Measurements from ENCODE around the gene IL21R. TPM values are rescaled to one million over a fixed set of nuclear protein-coding genes. Genes with fewer than 3 reads are reported as not detected.

IL21R gene
- total RNA-seq, 1 experiment from 2014 or later, result 3.8 TPM

DNA sequence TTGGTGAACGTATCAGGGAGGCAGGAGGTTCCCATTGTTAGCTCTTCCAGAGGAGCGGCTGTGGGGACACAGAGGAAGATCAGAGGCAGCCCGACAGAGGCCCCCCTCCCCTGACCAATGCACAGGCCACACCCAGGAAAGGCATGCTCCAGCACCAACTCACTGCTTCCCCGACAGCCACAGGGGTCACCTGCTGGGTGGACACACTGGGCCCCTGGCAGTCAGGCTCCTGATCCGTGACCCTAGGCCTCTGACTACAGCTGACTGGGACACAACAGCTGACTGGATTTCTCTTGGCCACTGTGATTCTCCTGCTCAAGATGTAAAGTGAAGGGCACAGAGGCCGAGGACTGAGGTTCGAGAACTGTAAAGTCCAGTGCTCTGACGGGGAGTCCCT, 63.5 kb downstream of the IL21R start:
- intact Hi-C loops (cut with micrococcal nuclease; ENCODE audit: unreplicated experiment), result no loop called here
- Histone ChIP-seq H3K9me3 (ENCODE audit: insufficient read depth, low read depth) (no peaks in the 10 kb centered on the region), H3K4me2 (no peak overlapping the region), H3K9me2 (ENCODE audit: insufficient read depth) (no peaks in the 10 kb centered on the region), H3K79me2 (ENCODE audit: low read depth) (no peaks in the 10 kb centered on the region), H3K27ac (no peak overlapping the region), H3F3A (ENCODE audit: insufficient read depth, low read depth) (no peaks in the 10 kb centered on the region), H3K4me3 (no peak overlapping the region), H3K27me3 (ENCODE audit: insufficient read depth, low read depth) (no peaks in the 10 kb centered on the region), H4K20me1 (ENCODE audit: insufficient read depth) (peaks cover 5% of the 10 kb centered on the region), H2AFZ (no peak overlapping the region), H3K4me1 (replicated peaks; ENCODE audit: insufficient read depth) (no peaks in the 10 kb centered on the region), H3K36me3 (ENCODE audit: low read depth) (peaks cover 4% of the 10 kb centered on the region; the same call in 1 of the 2 replicates)
- no peak for DNase-seq
- POLR2A ChIA-PET (ENCODE audit: unreplicated experiment), result no interaction called here
- BruUV-seq (replicated peaks), result no TSS peak
- CTCF ChIA-PET, result no interaction called here
- TF ChIP-seq EZH2 (IDR thresholded peaks at IDR 0.05; ENCODE audit: low read depth), result no peak
- TF ChIP-seq, protein P1, sequence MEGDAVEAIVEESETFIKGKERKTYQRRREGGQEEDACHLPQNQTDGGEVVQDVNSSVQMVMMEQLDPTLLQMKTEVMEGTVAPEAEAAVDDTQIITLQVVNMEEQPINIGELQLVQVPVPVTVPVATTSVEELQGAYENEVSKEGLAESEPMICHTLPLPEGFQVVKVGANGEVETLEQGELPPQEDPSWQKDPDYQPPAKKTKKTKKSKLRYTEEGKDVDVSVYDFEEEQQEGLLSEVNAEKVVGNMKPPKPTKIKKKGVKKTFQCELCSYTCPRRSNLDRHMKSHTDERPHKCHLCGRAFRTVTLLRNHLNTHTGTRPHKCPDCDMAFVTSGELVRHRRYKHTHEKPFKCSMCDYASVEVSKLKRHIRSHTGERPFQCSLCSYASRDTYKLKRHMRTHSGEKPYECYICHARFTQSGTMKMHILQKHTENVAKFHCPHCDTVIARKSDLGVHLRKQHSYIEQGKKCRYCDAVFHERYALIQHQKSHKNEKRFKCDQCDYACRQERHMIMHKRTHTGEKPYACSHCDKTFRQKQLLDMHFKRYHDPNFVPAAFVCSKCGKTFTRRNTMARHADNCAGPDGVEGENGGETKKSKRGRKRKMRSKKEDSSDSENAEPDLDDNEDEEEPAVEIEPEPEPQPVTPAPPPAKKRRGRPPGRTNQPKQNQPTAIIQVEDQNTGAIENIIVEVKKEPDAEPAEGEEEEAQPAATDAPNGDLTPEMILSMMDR (conservative IDR thresholded peaks at IDR 0.05), result no peak

DNA sequence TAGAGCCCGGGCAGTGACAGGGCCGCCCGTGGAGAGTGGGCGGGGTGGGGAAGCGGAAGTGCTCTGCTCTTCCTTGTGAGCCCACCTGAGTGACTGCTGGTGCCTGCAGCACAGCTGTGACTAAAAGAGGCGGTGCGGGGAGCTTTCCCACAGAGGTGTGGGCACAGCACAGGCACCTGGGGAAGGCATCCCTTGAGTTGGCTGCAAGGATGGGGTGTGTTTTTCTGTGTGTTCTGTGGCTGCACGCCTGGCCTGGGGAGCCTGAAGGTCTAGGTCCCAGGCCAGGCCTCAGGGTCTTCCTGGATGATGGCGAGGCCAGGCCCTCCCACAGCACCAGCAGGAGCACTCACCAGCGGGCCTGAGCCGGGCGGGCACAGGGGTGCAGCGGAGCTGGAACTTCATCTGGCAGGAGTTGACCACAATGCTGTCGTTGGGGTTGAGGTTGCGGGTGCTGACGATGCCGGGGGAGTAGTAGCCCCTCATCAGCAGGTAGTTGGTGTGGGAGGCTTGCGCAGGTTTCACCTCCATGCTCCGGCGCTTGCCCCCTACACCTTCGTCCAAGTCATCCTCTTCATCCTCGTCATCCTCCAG, 67.1 kb downstream of the IL21R start:
- Histone ChIP-seq H3K79me2 (ENCODE audit: low read depth) (no peaks in the 10 kb centered on the region), H3K4me3 (no peak overlapping the region), H3K36me3 (ENCODE audit: low read depth) (peaks cover 4% of the 10 kb centered on the region; the same call in 1 of the 2 replicates), H4K20me1 (ENCODE audit: insufficient read depth) (peaks cover 5% of the 10 kb centered on the region; the same call in 1 of the 2 replicates), H3F3A (ENCODE audit: insufficient read depth, low read depth) (no peaks in the 10 kb centered on the region), H3K27me3 (ENCODE audit: insufficient read depth, low read depth) (no peaks in the 10 kb centered on the region), H3K4me1 (replicated peaks; ENCODE audit: insufficient read depth) (no peaks in the 10 kb centered on the region), H3K9me3 (ENCODE audit: insufficient read depth, low read depth) (no peaks in the 10 kb centered on the region), H2AFZ (no peak overlapping the region), H3K9me2 (ENCODE audit: insufficient read depth) (no peaks in the 10 kb centered on the region), H3K4me2 (no peak overlapping the region), H3K27ac (no peak overlapping the region)
- POLR2A ChIA-PET (ENCODE audit: unreplicated experiment), result no interaction called here
- TF ChIP-seq, protein P1 (conservative IDR thresholded peaks at IDR 0.05), result no peak
- TF ChIP-seq EZH2 (IDR thresholded peaks at IDR 0.05; ENCODE audit: low read depth), result no peak
- BruUV-seq (replicated peaks), result no TSS peak
- DNase-seq, result no peak
- CTCF ChIA-PET, result no interaction called here
- intact Hi-C loops (cut with micrococcal nuclease; ENCODE audit: unreplicated experiment), result no loop called here

DNA sequence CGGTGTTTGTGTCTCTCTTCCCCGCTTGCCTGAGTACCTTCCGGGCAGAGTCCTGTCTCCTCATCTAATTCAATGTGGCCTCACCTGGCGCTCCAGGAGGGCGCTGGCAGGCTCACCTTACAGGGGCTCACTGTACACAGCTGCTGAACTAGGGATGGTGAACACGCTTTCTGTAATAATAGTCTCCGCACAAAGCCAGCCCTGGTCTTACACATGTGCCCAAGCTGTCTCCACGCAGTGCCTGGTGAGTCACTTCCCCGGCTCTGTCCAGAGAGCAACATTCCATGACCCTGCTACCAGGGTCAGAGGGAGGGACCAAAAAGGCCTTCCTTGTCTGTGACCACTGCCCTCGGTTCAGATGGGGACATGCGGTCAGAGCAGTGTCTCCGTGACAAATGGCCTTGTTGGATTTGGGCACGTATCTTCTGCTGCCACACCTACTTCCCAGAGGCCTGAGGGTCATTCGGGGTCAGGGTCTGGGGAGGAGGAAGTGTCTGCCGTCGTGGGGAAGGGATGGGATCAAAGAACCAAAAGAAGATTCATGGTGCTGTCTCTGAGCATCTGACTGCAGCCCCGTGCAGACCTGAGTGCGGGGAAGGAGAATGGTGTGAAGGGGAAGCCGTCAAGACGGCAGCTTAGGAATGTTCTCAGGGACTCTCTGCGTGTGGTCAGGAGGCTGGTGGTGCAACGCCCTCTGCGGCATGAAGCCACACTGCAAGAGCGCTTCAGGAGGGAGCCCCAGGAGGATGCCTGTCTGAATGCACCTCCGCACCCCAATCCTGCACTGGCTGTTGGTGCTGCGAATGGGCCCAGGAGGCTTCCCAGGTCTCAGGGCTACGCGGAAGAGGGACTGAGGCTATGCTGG, 68.8 kb downstream of the IL21R start:
- Histone ChIP-seq H4K20me1 (ENCODE audit: insufficient read depth) (peaks cover 5% of the 10 kb centered on the region; the same call in 1 of the 2 replicates), H3K4me2 (no peak overlapping the region), H3K9me3 (ENCODE audit: insufficient read depth, low read depth) (no peaks in the 10 kb centered on the region), H3F3A (ENCODE audit: insufficient read depth, low read depth) (no peaks in the 10 kb centered on the region), H2AFZ (no peak overlapping the region), H3K79me2 (ENCODE audit: low read depth) (no peaks in the 10 kb centered on the region), H3K9me2 (ENCODE audit: insufficient read depth) (no peaks in the 10 kb centered on the region), H3K27me3 (ENCODE audit: insufficient read depth, low read depth) (no peaks in the 10 kb centered on the region), H3K4me1 (replicated peaks; ENCODE audit: insufficient read depth) (no peaks in the 10 kb centered on the region), H3K4me3 (no peak overlapping the region), H3K27ac (no peak overlapping the region), H3K36me3 (ENCODE audit: low read depth) (peaks cover 6% of the 10 kb centered on the region; the same call in 1 of the 2 replicates)
- intact Hi-C loops (cut with micrococcal nuclease; ENCODE audit: unreplicated experiment), result no loop called here
- POLR2A ChIA-PET (ENCODE audit: unreplicated experiment), result no interaction called here
- BruUV-seq (replicated peaks), result no TSS peak
- CTCF ChIA-PET, result no interaction called here
- peak in 1 of 2 experiments; percentile 24 for DNase-seq
- TF ChIP-seq EZH2 (IDR thresholded peaks at IDR 0.05; ENCODE audit: low read depth), result no peak
- TF ChIP-seq, protein P1 (conservative IDR thresholded peaks at IDR 0.05), result no peak
